Activated T-cell treated with anti-CD3 and anti-CD28 coated beads for 1 hour (primary cell): Measurements from ENCODE around the gene GCDH.
"Not testable (repeated sequence)": the region's sequence is repeated elsewhere in the genome, so short reads cannot be mapped to it uniquely, and the experiment has no call there.

ENCODE experiments used
- DNase-seq: peaks from one replicate; pipeline ENCODE4 v3.0.0-alpha.2; 2020; ENCODE audit warnings: low read depth

GCDH gene

GRCh38 chr19:12907166-12907565, 16.2 kb downstream of the GCDH start:
- no peak for DNase-seq

- no peak for DNase-seq
These were observed 21.6 kb downstream of the GCDH start for GRCh38 chr19:12912571-12912970.

GRCh38 chr19:12913011-12913561, 22.1 kb downstream of the GCDH start:
- no peak for DNase-seq

GRCh38 chr19:12913851-12914690, 23.1 kb downstream of the GCDH start:
- peak; percentile 42 for DNase-seq

GRCh38 chr19:12915860-12916259, 24.9 kb downstream of the GCDH start:
- DNase-seq: not testable (repeated sequence)

GRCh38 chr19:12918253-12918652, 27.3 kb downstream of the GCDH start:
- no peak for DNase-seq

GRCh38 chr19:12921047-12921446, 30.1 kb downstream of the GCDH start:
- DNase-seq: no peak

- no peak for DNase-seq
These were observed 32.0 kb downstream of the GCDH start for GRCh38 chr19:12922959-12923358.

GRCh38 chr19:12924621-12925310, 33.8 kb downstream of the GCDH start:
- DNase-seq: no peak

- no peak for DNase-seq
These were observed 39.2 kb downstream of the GCDH start for GRCh38 chr19:12930002-12930645.

GRCh38 chr19:12932392-12933286, 41.7 kb downstream of the GCDH start:
- DNase-seq: no peak

- DNase-seq: peak; percentile 74
These were observed 42.5 kb downstream of the GCDH start, which contains the start of gene FARSA for GRCh38 chr19:12933287-12934072. Gene FARSA (minus strand): TSS chr19:12933711. CDS start chr19:12933696, 15 bp downstream.

GRCh38 chr19:12935071-12935470, 44.1 kb downstream of the GCDH start:
- DNase-seq: no peak

GRCh38 chr19:12936582-12936981, 45.6 kb downstream of the GCDH start:
- no peak for DNase-seq

GRCh38 chr19:12937093-12937926, 46.4 kb downstream of the GCDH start:
- DNase-seq: no peak

GRCh38 chr19:12937927-12938778, 47.2 kb downstream of the GCDH start, which contains the start of gene CALR:
Gene CALR (plus strand): TSS chr19:12938609. CDS start chr19:12938680, 71 bp downstream.
- DNase-seq: peak; percentile 97

GRCh38 chr19:12938779-12939601, 48.0 kb downstream of the GCDH start:
- no peak for DNase-seq

GRCh38 chr19:12939975-12940423, 49.0 kb downstream of the GCDH start:
- DNase-seq: no peak
